ENCODE measurements around the gene BPIFB4.

- TF ChIP-seq MXI1 (IDR thresholded peaks at IDR 0.05; ENCODE audit: low read depth, low read length) (no peak), CTCF (IDR thresholded peaks at IDR 0.05) (no peak), TAF1 (IDR thresholded peaks at IDR 0.05; ENCODE audit: borderline replicate concordance, low read depth, low read length) (no peak), RFX5 (IDR thresholded peaks at IDR 0.05; ENCODE audit: low read length) (no peak), EZH2phosphoT487 (IDR thresholded peaks at IDR 0.05; ENCODE audit: borderline replicate concordance, low read depth) (no peak), NRF1 (IDR thresholded peaks at IDR 0.05; ENCODE audit: low read depth, low read length) (no peak), USF2 (IDR thresholded peaks at IDR 0.05; ENCODE audit: borderline replicate concordance, low read depth, low read length) (no peak), IRF3 (IDR thresholded peaks at IDR 0.05; ENCODE audit: low read depth, low read length) (no peak)
These were observed 14.1 kb downstream of the BPIFB4 start for GRCh38 chr20:33093582-33093981.
